Measurements from ENCODE around the gene DUSP8.

Gene DUSP8

DNA sequence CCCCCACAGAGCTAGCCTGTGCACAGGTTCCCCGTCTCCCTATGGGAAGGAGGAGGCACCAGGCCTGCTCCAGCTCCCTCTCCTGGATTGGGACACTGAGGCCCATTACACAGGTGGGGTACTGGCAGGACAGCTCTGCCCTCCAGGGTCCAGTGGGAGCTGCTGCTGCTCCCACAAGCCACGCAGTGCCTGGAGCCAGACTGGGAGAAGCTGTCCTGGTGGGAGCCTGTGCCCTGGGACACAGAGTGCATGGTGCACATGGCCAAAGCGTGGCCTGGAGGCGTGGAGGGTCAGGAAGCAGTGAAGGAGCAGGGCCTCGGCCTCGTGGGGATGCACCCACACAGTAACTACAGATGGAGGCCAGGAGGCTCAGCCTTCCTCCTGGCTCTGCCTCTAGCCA is 27.5 kb downstream of the DUSP8 start:
- DNase-seq (ENCODE audit: low read depth): no peak
- no peak overlapping the region for H3K4me3 ChIP-seq (ENCODE audit: low read depth, low read length)
- TF ChIP-seq POLR2A (IDR thresholded peaks at IDR 0.05; ENCODE audit: extremely low read depth, insufficient read length) (no peak), MYC (IDR thresholded peaks at IDR 0.05; ENCODE audit: low read depth, low read length) (no peak), MAX (IDR thresholded peaks at IDR 0.05; ENCODE audit: low read depth, low read length) (no peak)
- TF ChIP-seq, protein P1, sequence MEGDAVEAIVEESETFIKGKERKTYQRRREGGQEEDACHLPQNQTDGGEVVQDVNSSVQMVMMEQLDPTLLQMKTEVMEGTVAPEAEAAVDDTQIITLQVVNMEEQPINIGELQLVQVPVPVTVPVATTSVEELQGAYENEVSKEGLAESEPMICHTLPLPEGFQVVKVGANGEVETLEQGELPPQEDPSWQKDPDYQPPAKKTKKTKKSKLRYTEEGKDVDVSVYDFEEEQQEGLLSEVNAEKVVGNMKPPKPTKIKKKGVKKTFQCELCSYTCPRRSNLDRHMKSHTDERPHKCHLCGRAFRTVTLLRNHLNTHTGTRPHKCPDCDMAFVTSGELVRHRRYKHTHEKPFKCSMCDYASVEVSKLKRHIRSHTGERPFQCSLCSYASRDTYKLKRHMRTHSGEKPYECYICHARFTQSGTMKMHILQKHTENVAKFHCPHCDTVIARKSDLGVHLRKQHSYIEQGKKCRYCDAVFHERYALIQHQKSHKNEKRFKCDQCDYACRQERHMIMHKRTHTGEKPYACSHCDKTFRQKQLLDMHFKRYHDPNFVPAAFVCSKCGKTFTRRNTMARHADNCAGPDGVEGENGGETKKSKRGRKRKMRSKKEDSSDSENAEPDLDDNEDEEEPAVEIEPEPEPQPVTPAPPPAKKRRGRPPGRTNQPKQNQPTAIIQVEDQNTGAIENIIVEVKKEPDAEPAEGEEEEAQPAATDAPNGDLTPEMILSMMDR (IDR thresholded peaks at IDR 0.05; ENCODE audit: low read depth, low read length): no peak

- TF ChIP-seq POLR2A (IDR thresholded peaks at IDR 0.05; ENCODE audit: extremely low read depth, insufficient read length) (no peak), MYC (IDR thresholded peaks at IDR 0.05; ENCODE audit: low read depth, low read length) (no peak), MAX (IDR thresholded peaks at IDR 0.05; ENCODE audit: low read depth, low read length) (no peak)
- TF ChIP-seq, protein P1 (IDR thresholded peaks at IDR 0.05; ENCODE audit: low read depth, low read length): no peak
- no peak for DNase-seq (ENCODE audit: low read depth)
- H3K4me3 ChIP-seq (ENCODE audit: low read depth, low read length): no peak overlapping the region
Observed at GRCh38 chr11:1543606-1544263, 28.3 kb downstream of the DUSP8 start.

DNA sequence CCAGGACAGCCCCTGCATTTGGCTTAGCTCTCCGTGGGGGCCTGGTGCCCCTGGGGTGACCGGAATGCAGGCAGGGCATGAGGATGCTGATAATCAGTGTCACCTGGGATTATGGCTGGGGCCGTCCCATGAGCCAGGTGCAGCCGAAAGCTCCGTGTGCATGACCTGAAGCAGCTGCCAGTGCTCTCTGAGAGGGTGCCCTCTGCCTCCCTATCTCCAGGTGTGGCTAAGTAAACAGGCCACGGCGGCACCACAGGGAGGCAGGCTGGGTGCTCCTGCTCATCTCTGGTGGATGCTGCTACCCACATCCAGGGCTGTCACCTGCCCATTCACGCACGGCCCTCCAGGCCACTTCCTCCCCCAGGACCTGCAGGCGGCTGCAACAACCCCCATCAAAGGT is 29.8 kb downstream of the DUSP8 start:
- H3K4me3 ChIP-seq (ENCODE audit: low read depth, low read length): no peak overlapping the region
- TF ChIP-seq, protein P1 (IDR thresholded peaks at IDR 0.05; ENCODE audit: low read depth, low read length): no peak
- TF ChIP-seq MAX (IDR thresholded peaks at IDR 0.05; ENCODE audit: low read depth, low read length): no peak
- no peak for DNase-seq (ENCODE audit: low read depth)

DNA sequence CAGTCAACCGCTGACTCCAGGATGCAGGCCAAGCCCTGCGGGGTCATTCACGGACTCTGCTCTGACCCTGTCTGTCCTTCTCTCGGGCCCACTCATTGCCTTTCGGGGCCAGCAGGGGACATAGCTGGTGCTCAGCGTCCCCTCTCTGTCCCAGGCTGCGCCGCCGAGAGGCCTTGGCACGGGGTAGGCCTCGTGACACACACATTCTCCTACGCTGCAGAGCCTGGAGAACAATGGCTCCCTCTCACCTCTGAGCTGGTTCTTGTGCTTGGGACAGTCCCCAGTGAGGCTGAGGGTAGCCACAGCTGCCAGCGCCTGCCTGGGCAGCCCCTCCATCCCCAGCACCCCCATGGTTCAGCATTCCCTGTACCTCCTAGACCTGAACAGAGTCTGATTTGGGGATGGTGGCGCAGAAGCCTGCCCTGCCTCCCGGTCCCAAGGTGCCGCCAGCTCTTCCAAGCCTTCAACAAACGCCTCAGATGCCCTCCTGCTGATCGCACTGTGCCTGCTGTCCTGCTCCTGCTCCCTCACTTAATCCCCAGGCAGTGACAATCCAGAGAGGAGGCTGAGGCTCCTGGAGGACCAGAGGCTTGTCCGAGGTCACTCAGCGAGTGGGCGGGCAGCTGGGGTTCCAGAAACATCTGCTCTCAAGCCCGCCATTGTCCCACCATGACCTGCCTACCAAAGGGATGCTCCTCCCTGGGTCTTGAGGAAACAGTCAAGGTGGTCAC is 30.4 kb downstream of the DUSP8 start:
- TF ChIP-seq POLR2A (IDR thresholded peaks at IDR 0.05; ENCODE audit: extremely low read depth, insufficient read length): no peak
- no peak for TF ChIP-seq MAX (IDR thresholded peaks at IDR 0.05; ENCODE audit: low read depth, low read length)
- no peak for TF ChIP-seq MYC (IDR thresholded peaks at IDR 0.05; ENCODE audit: low read depth, low read length)
- TF ChIP-seq, protein P1 (IDR thresholded peaks at IDR 0.05; ENCODE audit: low read depth, low read length): no peak
- no peak for DNase-seq (ENCODE audit: low read depth)
- no peak overlapping the region for H3K4me3 ChIP-seq (ENCODE audit: low read depth, low read length)

DNA sequence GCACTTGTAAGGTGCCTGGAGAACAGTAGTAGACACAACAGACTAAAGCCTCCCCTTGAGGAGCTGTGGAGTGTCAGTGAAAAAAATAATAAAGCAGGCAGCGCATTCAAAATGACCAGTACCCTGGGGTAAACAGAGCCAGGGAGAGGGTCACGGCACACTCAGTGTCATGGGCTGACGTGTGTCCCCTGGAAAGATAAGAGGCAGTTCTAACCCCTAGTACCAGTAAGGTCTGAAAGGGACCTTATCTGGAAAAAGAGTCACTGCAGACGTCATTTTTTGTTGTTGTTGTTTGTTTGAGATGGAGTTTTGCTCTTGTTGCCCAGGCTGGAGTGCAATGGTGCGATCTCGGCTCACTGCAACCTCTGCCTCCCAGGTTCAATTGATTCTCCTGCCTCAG is 32.0 kb downstream of the DUSP8 start:
- no peak for DNase-seq (ENCODE audit: low read depth)
- no peak for TF ChIP-seq POLR2A (IDR thresholded peaks at IDR 0.05; ENCODE audit: extremely low read depth, insufficient read length)

GRCh38 chr11:1538153-1538552 is 33.9 kb downstream of the DUSP8 start:
- TF ChIP-seq MAX (IDR thresholded peaks at IDR 0.05; ENCODE audit: low read depth, low read length) (no peak), MYC (IDR thresholded peaks at IDR 0.05; ENCODE audit: low read depth, low read length) (no peak), POLR2A (IDR thresholded peaks at IDR 0.05; ENCODE audit: extremely low read depth, insufficient read length) (no peak)
- TF ChIP-seq, protein P1 (IDR thresholded peaks at IDR 0.05; ENCODE audit: low read depth, low read length): no peak
- no peak for DNase-seq (ENCODE audit: low read depth)
- no peak overlapping the region for H3K4me3 ChIP-seq (ENCODE audit: low read depth, low read length)

More for the DNA sequence above, 32.0 kb downstream of the DUSP8 start:
- no peak overlapping the region for H3K4me3 ChIP-seq (ENCODE audit: low read depth, low read length)

All from NB4 (cell line).